Muscle of leg (tissue), 11 donors: ENCODE results near the gene ARMCX4. TPM values are rescaled to one million over a fixed set of nuclear protein-coding genes. Genes with fewer than 3 reads are reported as not detected.
A peak's percentile ranks its signal among the peaks of the same experiment; 100 is the strongest.
"Not testable (repeated sequence)": the region's sequence is repeated elsewhere in the genome, so short reads cannot be mapped to it uniquely, and the experiment has no call there.

Experiments
- DNase-seq: peaks from one replicate; pipeline ENCODE4 v3.0.0; 2013
- H3K27ac ChIP-seq: one replicate; pipeline ENCODE4 v1.5.1; 2013; ENCODE audit warnings: mild to moderate bottlenecking, low read length, control low read depth
- H3K27me3 ChIP-seq: one replicate; pipeline ENCODE4 v1.6.1; 2013; ENCODE audit warnings: low read length; ENCODE audit not compliant: control insufficient read depth, insufficient read depth
- H3K36me3 ChIP-seq: one replicate; pipeline ENCODE4 v1.6.1; 2013; ENCODE audit warnings: low read length; ENCODE audit not compliant: control insufficient read depth, insufficient read depth
- H3K4me1 ChIP-seq: one replicate; pipeline ENCODE4 v1.6.1; 2013; ENCODE audit warnings: low read length; ENCODE audit not compliant: control insufficient read depth, insufficient read depth
- H3K4me3 ChIP-seq: one replicate; pipeline ENCODE4 v1.5.1; 2013; ENCODE audit warnings: low read length, control low read depth
- H3K9me3 ChIP-seq: replicated peaks from 2 replicates; pipeline ENCODE4 v1.6.1; 2013; ENCODE audit warnings: low read depth, low read length; ENCODE audit not compliant: control insufficient read depth
- WGBS: methylation state at CpG from one replicate; pipeline ENCODE4 v1.1.5; 2013; ENCODE audit warnings: missing lambda C conversion rate; ENCODE audit not compliant: insufficient coverage; 5-methylcytosine and 5-hydroxymethylcytosine counted together
- polyA plus RNA-seq, 8 donors: library from polyadenylated mRNA; unstranded; fragments of 120-200 nt; gene quantifications; one replicate each; pipeline versions ENCODE4 v1.2.1 to v1.2.3, GENCODE V29; 2013; ENCODE audit warnings: inconsistent platforms in 1 of 8, low replicate concordance in 1 of 8; ENCODE audit not compliant: insufficient read length in 8 of 8, insufficient read depth in 1 of 8
- total RNA-seq: library from RNA; stranded (reverse); fragments of 120-200 nt; gene quantifications from one replicate; pipeline ENCODE4 v1.2.4, GENCODE V29; 2013

ARMCX4 gene
- total and polyA plus RNA-seq, 9 donors: 18.5 to 47.6 (median 41.5) TPM

DNA sequence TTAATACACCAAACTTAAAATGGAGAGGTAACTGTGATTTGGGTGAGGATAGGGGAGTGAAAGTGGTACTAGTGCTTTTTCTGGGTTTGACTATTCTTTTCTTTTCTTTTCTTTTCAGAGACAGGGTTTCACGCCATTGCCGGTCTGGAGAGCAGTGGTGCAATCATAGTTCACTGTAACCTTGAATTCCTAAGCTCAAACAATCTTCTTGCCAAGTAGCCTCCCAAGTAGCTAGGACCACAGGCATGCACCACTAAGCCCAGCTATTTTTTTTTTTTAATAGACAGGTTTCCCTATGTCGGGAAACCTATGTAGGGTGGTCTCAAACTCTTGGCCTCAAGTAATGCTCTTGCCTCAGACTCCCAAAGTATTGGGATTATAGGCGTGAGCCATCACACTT, 3.0 kb upstream of the ARMCX4 start:
- Histone ChIP-seq H3K4me1 (peaks cover 6% of the 10 kb centered on the region), H3K36me3 (peaks cover 4% of the 10 kb centered on the region), H3K4me3 (no peak overlapping the region), H3K27ac (no peak overlapping the region), H3K9me3 (no peaks in the 10 kb centered on the region), H3K27me3 (peaks cover 13% of the 10 kb centered on the region)
- DNase-seq: no peak
- WGBS: no CpG with 5 or more reads among the region's 4 CpGs

- no peak overlapping the region for H3K4me3 ChIP-seq
- H3K27me3 ChIP-seq: peaks cover 16% of the 10 kb centered on the region
- peak overlapping the region; percentile 82 for H3K27ac ChIP-seq
- peak; percentile 71 for DNase-seq
- no peaks in the 10 kb centered on the region for H3K9me3 ChIP-seq
- 15% methylated on average over 2 of the region's 3 CpGs for WGBS
- H3K36me3 ChIP-seq: peaks cover 18% of the 10 kb centered on the region
- peaks cover 6% of the 10 kb centered on the region for H3K4me1 ChIP-seq
Measured at GRCh38 chrX:101483705-101484104, 1.6 kb upstream of the ARMCX4 start.

DNA sequence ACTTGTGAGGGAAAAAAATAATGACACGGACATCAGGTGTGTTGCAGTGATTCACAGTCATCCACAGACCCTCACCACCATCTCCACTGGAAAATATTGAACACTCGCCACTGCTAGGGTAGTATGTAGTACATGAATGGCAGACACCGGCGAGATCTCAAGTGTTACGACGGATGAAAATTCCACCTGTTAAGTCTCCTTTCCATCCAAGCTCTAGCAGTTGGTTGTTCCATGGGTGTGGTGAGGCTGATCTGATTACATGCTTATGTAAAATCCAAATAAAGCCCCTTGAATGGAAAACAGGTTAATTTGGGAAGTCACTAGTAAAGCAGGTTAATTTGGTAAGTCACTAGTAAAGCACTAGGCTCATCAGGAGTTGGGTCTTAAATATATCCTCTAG, 1.1 kb upstream of the ARMCX4 start:
- WGBS: no CpG with 5 or more reads among the region's 6 CpGs
- Histone ChIP-seq H3K36me3 (peaks cover 22% of the 10 kb centered on the region), H3K4me1 (peaks cover 6% of the 10 kb centered on the region), H3K9me3 (no peaks in the 10 kb centered on the region), H3K4me3 (no peak overlapping the region), H3K27me3 (peaks cover 20% of the 10 kb centered on the region), H3K27ac (peak overlapping the region; percentile 82)
- DNase-seq: peak; percentile 48

DNA sequence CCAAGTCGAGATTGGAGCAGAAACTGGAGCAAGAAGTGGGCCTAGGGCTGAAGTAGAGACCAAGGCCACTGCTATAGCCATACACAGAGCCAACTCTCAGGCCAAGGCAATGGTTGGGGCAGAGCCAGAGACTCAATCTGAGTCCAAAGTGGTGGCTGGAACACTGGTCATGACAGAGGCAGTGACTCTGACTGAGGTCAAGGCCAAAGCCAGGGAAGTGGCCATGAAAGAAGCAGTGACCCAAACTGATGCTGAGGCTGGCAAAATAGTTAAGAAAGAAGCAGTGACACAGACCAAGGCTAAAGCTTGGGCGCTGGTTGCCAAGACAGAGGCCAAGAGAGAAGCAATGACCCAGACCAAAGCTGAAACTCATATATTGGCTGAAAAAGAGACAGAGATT, 3.5 kb downstream of the ARMCX4 start:
- H3K27me3 ChIP-seq: peaks cover 22% of the 10 kb centered on the region

DNA sequence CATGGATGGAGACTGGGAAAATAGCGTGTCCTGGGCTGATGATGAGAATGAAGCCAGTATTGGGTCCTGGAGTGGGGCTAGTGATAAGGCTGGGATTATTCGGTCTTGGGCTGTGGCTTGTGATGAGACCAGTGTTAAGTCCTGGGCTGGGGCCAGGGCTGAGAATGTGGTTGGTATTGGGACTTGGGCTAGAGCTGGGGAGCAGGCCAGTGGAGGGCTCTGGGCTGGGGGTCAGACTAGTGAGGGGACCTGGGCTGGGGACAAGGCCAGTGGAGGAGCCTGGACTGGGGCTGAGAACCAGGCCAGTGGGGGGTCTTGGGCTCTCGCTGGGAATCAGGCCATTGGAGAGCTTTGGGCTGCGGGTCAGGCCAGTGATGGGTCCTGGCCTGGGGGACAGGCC, 6.7 kb downstream of the ARMCX4 start:
- Histone ChIP-seq H3K36me3 (peaks cover 34% of the 10 kb centered on the region), H3K4me3 (no peak overlapping the region), H3K27ac (no peak overlapping the region), H3K4me1 (peaks cover 5% of the 10 kb centered on the region), H3K27me3 (peaks cover 11% of the 10 kb centered on the region), H3K9me3 (no peaks in the 10 kb centered on the region)
- DNase-seq: no peak
- 88% methylated on average over 3 of the region's 4 CpGs for WGBS

More for the DNA sequence above, 3.5 kb downstream of the ARMCX4 start:
- H3K36me3 ChIP-seq: peaks cover 34% of the 10 kb centered on the region
- DNase-seq: no peak
- WGBS: 47% methylated on average over 2 of the region's 2 CpGs
- H3K4me1 ChIP-seq: peaks cover 9% of the 10 kb centered on the region
- no peak overlapping the region for H3K27ac ChIP-seq
- H3K9me3 ChIP-seq: no peaks in the 10 kb centered on the region
- no peak overlapping the region for H3K4me3 ChIP-seq

- no peaks in the 10 kb centered on the region for H3K9me3 ChIP-seq
- no peak overlapping the region for H3K4me3 ChIP-seq
- H3K4me1 ChIP-seq: peaks cover 5% of the 10 kb centered on the region
- H3K27me3 ChIP-seq: peaks cover 11% of the 10 kb centered on the region
- 89% methylated on average over 1 of the region's 1 CpG for WGBS
- no peak for DNase-seq
- no peak overlapping the region for H3K27ac ChIP-seq
- peaks cover 21% of the 10 kb centered on the region for H3K36me3 ChIP-seq
Measured at GRCh38 chrX:101493225-101493624, 8.0 kb downstream of the ARMCX4 start.

DNA sequence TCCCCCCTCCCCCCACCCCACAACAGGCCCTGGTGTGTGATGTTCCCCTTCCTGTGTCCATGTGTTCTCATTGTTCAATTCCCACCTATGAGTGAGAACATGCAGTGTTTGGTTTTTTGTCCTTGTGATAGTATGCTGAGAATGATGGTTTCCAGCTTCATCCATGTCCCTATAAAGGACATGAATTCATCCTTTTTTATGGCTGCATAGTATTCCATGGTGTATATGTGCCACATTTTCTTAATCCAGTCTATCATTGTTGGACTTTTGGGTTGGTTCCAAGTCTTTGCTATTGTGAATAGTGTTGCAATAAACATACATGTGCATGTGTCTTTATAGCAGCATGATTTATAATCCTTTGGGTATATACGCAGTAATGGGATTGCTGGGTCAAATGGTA, 17.7 kb downstream of the ARMCX4 start:
- H3K9me3 ChIP-seq, H3K27me3 ChIP-seq, H3K27ac ChIP-seq, H3K4me1 ChIP-seq, H3K4me3 ChIP-seq, DNase-seq: not testable (repeated sequence)
- peaks cover 36% of the 10 kb centered on the region for H3K36me3 ChIP-seq
- no CpG with 5 or more reads among the region's 1 CpG for WGBS

DNA sequence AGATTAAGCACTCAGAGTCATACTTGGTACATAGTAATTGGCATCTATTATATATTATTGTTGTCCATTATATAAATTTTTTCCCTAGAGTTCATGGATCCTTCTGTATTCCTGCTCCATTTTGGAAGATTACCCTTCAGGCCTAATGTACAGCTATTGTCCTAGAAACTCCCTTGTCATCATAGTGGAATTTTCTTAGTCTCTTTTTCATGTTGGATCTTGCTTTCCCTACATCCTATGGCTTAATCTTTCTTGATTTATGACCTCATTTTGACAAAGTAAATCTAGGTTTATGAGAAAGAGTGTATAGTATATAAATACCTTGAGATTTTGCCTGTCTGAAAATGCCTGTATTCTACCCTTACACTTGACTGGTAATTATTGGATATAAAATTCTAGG, 22.1 kb downstream of the ARMCX4 start:
- Histone ChIP-seq H3K4me1 (no peaks in the 10 kb centered on the region), H3K27ac (no peak overlapping the region), H3K36me3 (peaks cover 4% of the 10 kb centered on the region), H3K27me3 (peaks cover 2% of the 10 kb centered on the region), H3K9me3 (no peaks in the 10 kb centered on the region), H3K4me3 (no peak overlapping the region)
- DNase-seq: no peak

DNA sequence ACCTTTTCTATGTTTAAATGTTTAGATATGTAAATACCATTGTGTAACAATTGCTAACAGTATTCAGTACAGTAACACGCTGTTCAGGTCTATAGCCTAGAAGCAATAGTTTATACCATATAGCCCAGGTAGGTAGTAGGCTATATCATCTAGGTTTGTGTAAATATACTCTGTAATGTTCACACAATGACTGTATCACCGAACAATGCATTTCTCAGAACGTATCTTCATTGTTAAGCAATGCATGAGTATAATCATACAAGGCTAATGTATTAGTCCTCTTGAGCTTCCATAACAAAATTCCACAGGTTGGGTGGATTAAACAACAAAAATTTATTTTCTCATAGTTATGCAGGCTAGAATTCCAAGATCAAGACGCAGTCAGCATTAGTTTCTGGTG, 22.7 kb downstream of the ARMCX4 start:
- peaks cover 2% of the 10 kb centered on the region for H3K27me3 ChIP-seq
- no peaks in the 10 kb centered on the region for H3K4me1 ChIP-seq
- no CpG with 5 or more reads among the region's 4 CpGs for WGBS
- H3K9me3 ChIP-seq: no peaks in the 10 kb centered on the region
- no peak for DNase-seq
- H3K27ac ChIP-seq: no peak overlapping the region
- H3K36me3 ChIP-seq: peaks cover 4% of the 10 kb centered on the region
- H3K4me3 ChIP-seq: no peak overlapping the region

DNA sequence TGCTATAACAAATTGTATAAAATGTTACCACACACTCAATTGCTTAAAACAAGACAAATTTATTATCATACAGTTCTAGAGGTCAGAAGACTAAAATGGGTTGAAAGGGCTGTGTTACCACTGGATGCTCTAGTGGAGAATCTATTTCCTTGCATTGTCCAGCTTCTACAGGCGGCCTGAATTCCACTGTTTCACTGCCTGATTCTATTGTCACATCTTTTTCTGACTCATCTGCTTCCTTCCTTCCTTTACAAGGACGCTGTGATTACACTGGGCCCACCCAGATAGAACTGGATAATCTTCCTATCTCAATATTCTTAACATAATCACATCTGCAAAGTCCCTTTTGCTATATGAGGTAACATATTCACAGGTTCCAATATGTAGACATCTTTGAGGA, 45.7 kb downstream of the ARMCX4 start:
- H3K4me1 ChIP-seq: no peaks in the 10 kb centered on the region
- no peaks in the 10 kb centered on the region for H3K9me3 ChIP-seq
- 45% methylated on average over 2 of the region's 2 CpGs for WGBS
- H3K36me3 ChIP-seq: no peaks in the 10 kb centered on the region
- no peak for DNase-seq
- H3K27ac ChIP-seq: no peak overlapping the region
- H3K27me3 ChIP-seq: no peaks in the 10 kb centered on the region
- no peak overlapping the region for H3K4me3 ChIP-seq
